ENCODE results near the gene FAM163B. TPM values are rescaled to one million over a fixed set of nuclear protein-coding genes. Genes with fewer than 3 reads are reported as not detected.
A peak's percentile ranks its signal among the peaks of the same experiment; 100 is the strongest.

Gene FAM163B
- not detected in 2 replicates for total RNA-seq (2022)
- Bru-seq, nascent RNA: not detected
- BruChase-seq, experiment 1, labeled RNA remaining after a 2-hour chase: not detected
- not detected for BruChase-seq, experiment 2, labeled RNA remaining after a 6-hour chase
- long read RNA-seq: 0 reads

DNA sequence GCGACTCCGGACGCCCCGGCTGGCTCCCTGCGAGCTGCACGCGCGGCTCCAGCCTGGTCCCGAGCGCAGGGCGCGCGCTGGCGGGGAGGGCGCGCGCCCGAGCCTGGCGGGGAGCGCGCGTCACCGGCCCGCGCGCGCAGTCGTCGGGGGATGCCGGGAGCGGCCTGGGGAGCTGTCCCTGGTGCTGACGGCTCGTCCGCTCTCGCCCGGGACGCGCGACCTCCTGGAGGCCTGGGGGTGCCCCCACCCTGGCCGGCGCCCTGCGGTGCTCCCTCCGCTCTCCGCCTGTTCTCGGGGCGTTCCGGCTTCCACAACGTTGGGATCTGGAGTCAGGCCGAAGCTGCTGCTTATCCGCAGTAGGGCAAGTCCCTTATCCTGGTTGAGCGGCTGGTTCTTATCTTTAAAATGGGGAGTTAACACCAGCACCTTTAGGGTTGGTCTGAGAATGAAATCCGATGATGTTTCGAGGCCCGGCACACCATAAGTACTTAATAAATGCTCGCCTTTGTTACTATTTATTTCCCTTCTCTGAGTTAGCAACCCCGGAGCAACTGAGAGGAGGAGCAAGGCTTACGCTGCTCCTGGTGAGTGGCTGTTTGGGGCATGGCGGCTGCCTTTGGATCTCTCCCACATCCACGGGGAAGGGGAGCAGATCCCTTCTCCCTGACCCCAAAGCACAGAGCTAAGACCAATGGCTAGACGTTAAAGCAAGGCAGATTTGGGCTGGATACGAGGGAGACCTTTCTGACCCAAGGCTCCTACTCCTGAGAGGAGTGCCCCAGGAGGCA, at the start of gene FAM163B:
TSS of gene FAM163B (minus strand) at position 79 of the 788 bp plus-strand sequence. CDS start 29,166 bp downstream, outside the sequence.
- CTCF ChIA-PET: no interaction called here
- peak in 1 of 2 experiments; percentile 58 for DNase-seq
- no peaks in the 10 kb centered on the region for H3K9me3 Mint-ChIP-seq (ENCODE audit: unreplicated experiment)
- no peak within 1 kb of the TSS for H3K4me3 Mint-ChIP-seq (ENCODE audit: unreplicated experiment)
- no TSS peak for BruUV-seq (replicated peaks)
- H3K4me3 ChIP-seq (ENCODE audit: low read depth, low read length): no peak within 1 kb of the TSS
- no peaks in the 10 kb centered on the region for H3K4me1 Mint-ChIP-seq (ENCODE audit: low read depth, unreplicated experiment)
- H3K36me3 Mint-ChIP-seq (ENCODE audit: insufficient read depth, unreplicated experiment): no peaks in the 10 kb centered on the region
- H3K4me1 ChIP-seq: no peaks in the 10 kb centered on the region
- intact Hi-C loops (cut with micrococcal nuclease; ENCODE audit: unreplicated experiment): no loop called here
- TF ChIP-seq, protein P1, sequence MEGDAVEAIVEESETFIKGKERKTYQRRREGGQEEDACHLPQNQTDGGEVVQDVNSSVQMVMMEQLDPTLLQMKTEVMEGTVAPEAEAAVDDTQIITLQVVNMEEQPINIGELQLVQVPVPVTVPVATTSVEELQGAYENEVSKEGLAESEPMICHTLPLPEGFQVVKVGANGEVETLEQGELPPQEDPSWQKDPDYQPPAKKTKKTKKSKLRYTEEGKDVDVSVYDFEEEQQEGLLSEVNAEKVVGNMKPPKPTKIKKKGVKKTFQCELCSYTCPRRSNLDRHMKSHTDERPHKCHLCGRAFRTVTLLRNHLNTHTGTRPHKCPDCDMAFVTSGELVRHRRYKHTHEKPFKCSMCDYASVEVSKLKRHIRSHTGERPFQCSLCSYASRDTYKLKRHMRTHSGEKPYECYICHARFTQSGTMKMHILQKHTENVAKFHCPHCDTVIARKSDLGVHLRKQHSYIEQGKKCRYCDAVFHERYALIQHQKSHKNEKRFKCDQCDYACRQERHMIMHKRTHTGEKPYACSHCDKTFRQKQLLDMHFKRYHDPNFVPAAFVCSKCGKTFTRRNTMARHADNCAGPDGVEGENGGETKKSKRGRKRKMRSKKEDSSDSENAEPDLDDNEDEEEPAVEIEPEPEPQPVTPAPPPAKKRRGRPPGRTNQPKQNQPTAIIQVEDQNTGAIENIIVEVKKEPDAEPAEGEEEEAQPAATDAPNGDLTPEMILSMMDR (IDR thresholded peaks at IDR 0.05; ENCODE audit: insufficient read depth in 1 of 2, low read depth in 1 of 2, low read length in 1 of 2, severe bottlenecking in 1 of 2, unreplicated experiment in 1 of 2): no peak
- POLR2A ChIA-PET: no interaction called here
- no peaks in the 10 kb centered on the region for H3K36me3 ChIP-seq (ENCODE audit: control insufficient read depth, insufficient read depth, low read length)
- H3K9me3 ChIP-seq: no peaks in the 10 kb centered on the region
- no peaks in the 10 kb centered on the region; the same call in none of the 2 replicates for H3K27me3 ChIP-seq (replicated peaks; ENCODE audit: control insufficient read depth, insufficient read depth, low read length)
- no peak within 1 kb of the TSS for H3K27ac Mint-ChIP-seq (ENCODE audit: unreplicated experiment)
- H3K27me3 Mint-ChIP-seq (ENCODE audit: insufficient read depth, unreplicated experiment): peaks cover 19% of the 10 kb centered on the region

DNA sequence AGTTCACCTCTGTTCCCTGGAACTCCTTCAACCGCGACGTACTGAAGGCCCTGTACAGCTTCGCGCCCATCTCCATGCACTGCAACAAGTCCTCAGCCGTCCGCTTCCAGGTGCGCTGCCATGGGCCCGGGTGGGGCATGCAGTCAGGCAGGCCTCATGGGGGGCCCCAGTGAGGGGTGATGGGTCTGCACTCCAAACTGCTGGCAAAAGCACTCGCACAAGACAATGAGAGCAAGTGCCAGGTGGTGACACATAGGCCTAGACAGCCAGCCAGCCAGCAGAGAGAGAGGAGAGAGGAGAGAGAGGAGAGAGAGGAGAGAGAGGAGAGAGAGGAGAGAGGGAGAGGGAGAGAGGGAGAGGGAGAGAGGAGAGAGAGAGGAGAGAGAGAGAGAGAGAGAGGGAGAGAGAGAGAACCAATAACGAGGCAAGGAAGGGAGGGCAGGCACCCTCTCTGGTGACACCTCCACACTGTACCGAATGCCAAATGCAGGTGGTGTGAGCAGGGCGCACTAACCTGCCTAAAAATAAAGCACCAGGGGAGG, 48.0 kb upstream of the FAM163B start:
- no peaks in the 10 kb centered on the region for H3K27me3 Mint-ChIP-seq (ENCODE audit: insufficient read depth, unreplicated experiment)
- no peaks in the 10 kb centered on the region for H3K9me3 ChIP-seq

More for the DNA sequence above, 48.0 kb upstream of the FAM163B start:
- DNase-seq: no peak
- Histone ChIP-seq H3K36me3 (ENCODE audit: control insufficient read depth, insufficient read depth, low read length) (no peaks in the 10 kb centered on the region), H3K4me3 (ENCODE audit: low read depth, low read length) (no peak overlapping the region), H3K4me1 (peaks cover 15% of the 10 kb centered on the region), H3K27me3 (replicated peaks; ENCODE audit: control insufficient read depth, insufficient read depth, low read length) (no peaks in the 10 kb centered on the region; the same call in 1 of the 2 replicates)
- H3K9me3 Mint-ChIP-seq (ENCODE audit: unreplicated experiment): no peaks in the 10 kb centered on the region
- intact Hi-C loops (cut with micrococcal nuclease; ENCODE audit: unreplicated experiment): no loop called here
- ChIA-PET CTCF (no interaction called here), POLR2A (no interaction called here)
- no peaks in the 10 kb centered on the region for H3K36me3 Mint-ChIP-seq (ENCODE audit: insufficient read depth, unreplicated experiment)
- H3K4me3 Mint-ChIP-seq (ENCODE audit: unreplicated experiment): no peak overlapping the region
- no peak overlapping the region for H3K27ac Mint-ChIP-seq (ENCODE audit: unreplicated experiment)
- no peaks in the 10 kb centered on the region for H3K4me1 Mint-ChIP-seq (ENCODE audit: low read depth, unreplicated experiment)
- BruUV-seq (replicated peaks): no TSS peak
- TF ChIP-seq, protein P1 (IDR thresholded peaks at IDR 0.05; ENCODE audit: insufficient read depth in 1 of 2, low read depth in 1 of 2, low read length in 1 of 2, severe bottlenecking in 1 of 2, unreplicated experiment in 1 of 2): no peak
